Uterus (tissue), 2 donors: ENCODE results near the gene PGAP2.

Experiments
- POLR2A ChIP-seq, 2 donors: fragments of 450-650 bp; IDR thresholded peaks; one replicate each; pipeline ENCODE4 v1.6.1; 2016; ENCODE audit warnings: antibody characterized with exemption in 2 of 2, mild to moderate bottlenecking in 1 of 2, moderate library complexity in 1 of 2
- TF ChIP-seq, protein P1 (sequence below), 4 experiments: fragments of 200-600 bp in 2 of 4; fragments of 450-650 bp in 2 of 4; sonication (generic) in 2 of 4; IDR thresholded peaks; one replicate each; pipeline ENCODE4 v1.5.1; 2016 to 2019; ENCODE audit warnings: antibody characterized with exemption in 4 of 4, mild to moderate bottlenecking in 2 of 4, moderate library complexity in 1 of 4

DNA sequence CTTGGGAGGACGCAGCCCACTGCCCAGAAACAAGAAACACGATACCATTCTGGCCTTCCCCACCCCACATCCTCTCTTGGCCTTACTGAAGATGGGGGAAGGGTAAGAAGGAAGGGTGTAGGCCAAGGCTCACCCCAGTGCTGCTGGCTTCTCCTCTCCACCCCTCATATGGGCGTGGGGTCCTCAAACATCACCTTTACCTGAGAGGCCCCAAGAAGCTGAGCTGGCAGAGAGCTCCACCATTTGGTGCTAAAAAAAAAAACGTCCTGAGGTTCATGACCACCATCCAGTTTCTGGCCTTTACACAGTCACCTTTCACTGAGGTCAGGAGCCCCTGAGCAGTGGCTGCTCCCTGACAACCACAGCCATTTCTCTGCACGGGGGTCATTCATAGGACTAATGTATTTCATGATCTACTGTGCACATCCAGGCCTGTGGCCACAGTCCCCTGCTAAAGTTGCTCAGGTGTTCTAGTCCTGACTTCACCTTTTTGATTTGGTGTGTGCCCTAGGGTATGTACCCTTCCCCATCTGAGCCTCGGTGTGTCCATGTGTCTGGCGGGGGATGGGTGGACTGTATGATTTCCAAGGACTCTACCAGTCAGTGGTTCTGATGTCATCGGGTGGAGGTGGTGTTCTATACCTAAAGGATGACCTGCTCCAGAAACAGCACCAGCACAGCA, 17.3 kb downstream of the PGAP2 start:
- TF ChIP-seq, protein P1, sequence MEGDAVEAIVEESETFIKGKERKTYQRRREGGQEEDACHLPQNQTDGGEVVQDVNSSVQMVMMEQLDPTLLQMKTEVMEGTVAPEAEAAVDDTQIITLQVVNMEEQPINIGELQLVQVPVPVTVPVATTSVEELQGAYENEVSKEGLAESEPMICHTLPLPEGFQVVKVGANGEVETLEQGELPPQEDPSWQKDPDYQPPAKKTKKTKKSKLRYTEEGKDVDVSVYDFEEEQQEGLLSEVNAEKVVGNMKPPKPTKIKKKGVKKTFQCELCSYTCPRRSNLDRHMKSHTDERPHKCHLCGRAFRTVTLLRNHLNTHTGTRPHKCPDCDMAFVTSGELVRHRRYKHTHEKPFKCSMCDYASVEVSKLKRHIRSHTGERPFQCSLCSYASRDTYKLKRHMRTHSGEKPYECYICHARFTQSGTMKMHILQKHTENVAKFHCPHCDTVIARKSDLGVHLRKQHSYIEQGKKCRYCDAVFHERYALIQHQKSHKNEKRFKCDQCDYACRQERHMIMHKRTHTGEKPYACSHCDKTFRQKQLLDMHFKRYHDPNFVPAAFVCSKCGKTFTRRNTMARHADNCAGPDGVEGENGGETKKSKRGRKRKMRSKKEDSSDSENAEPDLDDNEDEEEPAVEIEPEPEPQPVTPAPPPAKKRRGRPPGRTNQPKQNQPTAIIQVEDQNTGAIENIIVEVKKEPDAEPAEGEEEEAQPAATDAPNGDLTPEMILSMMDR (IDR thresholded peaks at IDR 0.05) = no peak
- no peak for TF ChIP-seq POLR2A (IDR thresholded peaks at IDR 0.05)
